GM12892 (cell line): Measurements from ENCODE around the gene TUB.

Experiments used
- DNase-seq: peaks from one replicate; pipeline ENCODE4 v3.0.0; 2011; ENCODE audit not compliant: insufficient read length
- FAIRE-seq: peaks from 2 replicates; lab custom pipeline; 2011; peaks lifted over from hg19 to GRCh38; lab: Jason Lieb, UNC
- POLR2A ChIP-seq: IDR thresholded peaks from 2 replicates; pipeline ENCODE4 v1.6.1; 2011; ENCODE audit warnings: low read depth, low read length, control low read depth
- POLR2AphosphoS5 ChIP-seq: IDR thresholded peaks from 2 replicates; pipeline ENCODE4 v1.6.1; 2011; ENCODE audit warnings: low read depth, low read length, control low read depth
- TAF1 ChIP-seq: IDR thresholded peaks from 2 replicates; pipeline ENCODE4 v1.6.1; 2011; ENCODE audit warnings: low read depth, mild to moderate bottlenecking, control low read depth, low read length, borderline replicate concordance

Gene TUB

DNA sequence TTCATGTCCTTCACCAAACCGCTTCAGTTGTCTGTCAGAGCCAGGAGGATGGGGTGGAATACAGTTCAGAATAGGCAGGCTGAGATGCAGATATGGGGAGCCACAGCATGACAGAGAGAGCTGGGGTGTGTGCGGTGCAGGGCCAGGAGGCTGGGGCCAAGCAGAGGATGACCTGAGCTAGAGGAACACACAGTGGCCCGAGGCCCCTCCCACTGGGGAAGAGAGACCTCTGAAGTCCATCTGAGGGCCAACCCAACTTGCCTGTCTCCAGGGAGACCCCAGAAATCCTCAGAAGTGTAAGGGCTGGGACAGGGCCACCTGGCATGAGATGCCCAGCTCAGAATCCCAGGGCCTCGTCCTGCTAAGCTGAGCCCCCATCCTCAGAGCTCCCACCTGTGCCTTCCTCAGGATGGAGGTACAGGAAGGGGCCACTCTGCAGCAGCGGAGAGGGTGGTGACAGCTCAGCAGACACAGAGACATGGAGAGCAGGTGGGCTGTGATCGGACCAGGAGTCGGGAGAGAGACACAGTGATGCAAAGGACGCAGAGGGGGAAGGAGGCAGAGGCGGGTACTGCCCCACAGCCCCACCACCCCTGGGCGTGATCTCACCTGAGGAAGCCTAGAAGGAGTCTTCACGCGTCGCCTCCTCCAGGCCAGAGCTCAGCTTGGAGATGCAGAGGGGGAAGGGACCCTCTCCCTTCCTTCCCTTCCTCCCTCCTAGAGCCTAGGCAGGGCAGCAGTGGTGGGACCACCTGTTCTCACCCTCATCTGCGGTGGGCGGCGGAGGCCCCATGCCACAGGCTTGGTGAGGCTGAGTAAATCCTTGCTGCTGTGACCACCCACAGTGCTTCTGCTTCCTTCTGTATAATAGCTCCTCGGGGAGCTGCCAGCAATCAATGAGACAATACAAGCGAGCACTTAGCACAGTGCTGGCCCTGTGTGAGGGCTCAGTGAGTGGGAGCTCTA, 9.1 kb upstream of the TUB start:
- DNase-seq (no peak), FAIRE-seq (no peak)
- TF ChIP-seq POLR2A (no peak), TAF1 (no peak), POLR2AphosphoS5 (no peak)

- DNase-seq (no peak), FAIRE-seq (no peak)
- no peak for TF ChIP-seq POLR2A
- no peak for TF ChIP-seq POLR2AphosphoS5
- no peak for TF ChIP-seq TAF1
Observed at GRCh38 chr11:8075119-8075726, 5.8 kb upstream of the TUB start.

GRCh38 chr11:8079111-8079675, 1.8 kb upstream of the TUB start:
- DNase-seq (no peak), FAIRE-seq (no peak)

DNA sequence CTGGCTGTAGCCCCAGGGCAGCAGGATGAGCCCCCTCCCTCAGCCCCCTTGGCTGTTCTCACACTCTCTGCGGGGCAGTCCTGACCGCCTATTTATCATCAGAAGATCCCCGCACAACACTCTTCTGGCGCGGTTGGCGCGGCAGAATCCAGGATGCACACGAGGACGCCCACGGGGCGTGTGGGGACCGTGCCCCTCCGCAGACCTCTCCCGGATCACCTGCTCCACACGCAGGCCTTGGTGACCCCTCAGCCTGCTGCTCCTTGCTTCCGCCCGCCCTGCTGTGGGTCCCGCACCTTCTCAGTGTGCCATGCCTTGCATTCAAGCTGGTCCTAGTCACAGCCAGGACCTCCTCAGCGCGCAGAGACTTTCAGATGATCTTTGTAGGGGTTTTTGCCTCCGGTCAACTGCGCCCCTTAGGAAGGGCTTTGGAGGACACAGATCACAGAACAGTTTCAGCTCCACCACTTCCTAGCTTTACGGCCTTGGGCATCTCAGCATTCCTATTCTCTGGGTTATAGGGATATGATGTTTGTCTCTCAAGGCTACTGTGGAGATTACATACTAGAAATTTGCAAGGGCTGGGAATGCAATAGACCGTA, 841 bp upstream of the TUB start:
- no peak for DNase-seq
- FAIRE-seq = no peak
- no peak for TF ChIP-seq POLR2AphosphoS5
- no peak for TF ChIP-seq TAF1
- TF ChIP-seq POLR2A = no peak

More at GRCh38 chr11:8079111-8079675, 1.8 kb upstream of the TUB start:
- TF ChIP-seq TAF1 (no peak), POLR2AphosphoS5 (no peak), POLR2A (no peak)

GRCh38 chr11:8081591-8082250, 710 bp downstream of the TUB start:
- no peak for TF ChIP-seq POLR2AphosphoS5
- no peak for TF ChIP-seq TAF1
- TF ChIP-seq POLR2A = no peak
- FAIRE-seq = no peak
- DNase-seq = no peak

GRCh38 chr11:8082391-8083087, 1.5 kb downstream of the TUB start:
- FAIRE-seq = no peak
- no peak for TF ChIP-seq TAF1
- no peak for DNase-seq

DNA sequence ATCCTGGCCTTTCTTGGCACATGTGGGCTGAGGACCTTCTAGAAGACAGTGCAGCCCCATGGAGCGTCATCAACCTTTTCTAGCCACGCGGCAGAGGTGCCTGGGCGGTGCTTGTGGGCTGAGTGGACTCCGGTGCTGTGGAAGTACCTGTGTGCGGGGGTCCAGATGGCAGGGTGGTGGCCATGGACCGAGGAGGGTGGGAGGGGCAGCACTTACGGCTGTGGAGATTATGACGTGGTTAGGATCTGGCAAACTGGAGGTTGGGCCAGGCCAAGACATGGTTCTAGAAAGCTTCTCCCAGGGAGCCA, 2.0 kb downstream of the TUB start:
- no peak for FAIRE-seq
- TF ChIP-seq POLR2A (no peak), POLR2AphosphoS5 (no peak), TAF1 (no peak)
- DNase-seq = no peak

GRCh38 chr11:8083871-8084281, 2.9 kb downstream of the TUB start:
- FAIRE-seq (no peak), DNase-seq (no peak)
- TF ChIP-seq POLR2A (no peak), TAF1 (no peak), POLR2AphosphoS5 (no peak)

DNA sequence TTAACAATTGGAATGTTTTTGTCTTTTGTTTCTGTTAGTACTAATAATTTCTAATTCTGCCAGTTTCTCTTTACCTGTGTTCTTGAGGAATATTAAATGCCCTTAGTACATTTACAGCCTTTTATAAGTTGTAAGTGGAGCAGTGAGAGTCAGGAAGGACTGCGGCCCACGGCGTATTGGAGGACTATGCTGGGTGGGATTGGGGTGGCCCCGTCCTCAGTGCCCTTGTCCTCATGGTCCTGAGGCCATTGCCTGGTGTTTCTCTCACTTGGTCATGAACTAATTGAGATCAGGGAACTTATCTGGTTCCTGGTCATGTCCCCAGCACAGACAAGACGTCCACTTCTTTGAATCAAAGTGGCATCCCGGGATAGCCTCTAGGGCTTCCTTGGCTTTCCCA, 3.3 kb downstream of the TUB start:
- no peak for FAIRE-seq
- DNase-seq = no peak
- TF ChIP-seq POLR2A = no peak
- TF ChIP-seq POLR2AphosphoS5 = no peak
- TF ChIP-seq TAF1 = no peak

DNA sequence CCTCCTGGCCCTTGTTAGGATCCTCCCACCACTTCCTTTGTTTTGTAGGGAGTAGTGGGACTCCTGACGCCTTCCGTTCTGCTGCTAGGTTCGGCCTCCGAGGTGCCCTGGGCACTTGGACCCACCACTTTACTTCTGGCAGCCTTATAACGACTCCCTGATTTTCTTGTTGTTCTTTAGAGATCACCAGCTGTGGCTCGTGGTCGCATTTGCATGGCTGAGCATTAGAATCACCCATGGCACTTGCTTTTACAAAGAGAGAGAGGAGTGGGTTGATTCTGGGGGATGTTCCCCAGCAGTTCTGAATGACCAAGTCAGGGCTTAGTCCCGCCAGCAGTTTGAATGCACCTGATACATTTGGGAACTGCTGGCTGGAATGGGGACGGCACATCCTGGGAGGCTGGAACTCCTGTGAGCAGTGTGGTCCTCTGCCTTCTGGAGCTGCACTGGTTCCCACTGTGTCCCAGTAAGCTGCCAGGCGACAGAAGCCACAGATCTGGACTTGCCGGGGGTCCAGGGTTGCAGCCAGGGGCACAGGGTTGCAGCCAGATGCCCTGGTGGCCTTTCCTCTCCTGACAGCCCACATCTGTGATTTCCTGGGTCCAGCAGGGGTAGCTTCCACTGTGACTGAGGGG, 4.1 kb downstream of the TUB start:
- TF ChIP-seq POLR2AphosphoS5 (no peak), TAF1 (no peak), POLR2A (no peak)
- DNase-seq (no peak), FAIRE-seq (no peak)

DNA sequence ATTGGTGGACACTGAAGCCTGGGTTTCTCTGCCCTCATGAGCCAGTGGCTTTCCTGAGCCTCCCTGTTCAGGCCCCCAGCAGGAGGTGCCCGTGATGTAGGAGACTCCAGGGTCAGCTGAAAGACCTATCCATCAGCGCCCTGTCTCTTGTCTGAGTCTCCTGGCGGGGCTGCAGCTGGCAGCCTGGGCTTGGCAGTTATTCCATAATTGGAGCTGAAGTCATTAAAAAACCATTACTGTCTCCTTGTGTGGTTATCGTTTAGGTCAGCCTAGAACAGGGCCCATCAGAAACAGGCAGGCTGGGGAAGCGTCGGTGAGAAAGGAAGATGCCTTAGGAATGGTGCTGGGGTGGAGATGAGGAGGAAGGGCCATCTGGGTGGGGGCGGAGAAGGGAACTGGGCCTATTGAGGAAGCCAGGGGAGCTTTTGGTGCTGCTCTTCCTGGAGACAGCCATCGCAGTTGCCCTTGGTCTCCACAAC, 5.0 kb downstream of the TUB start:
- no peak for FAIRE-seq

More for the DNA sequence above, 5.0 kb downstream of the TUB start:
- TF ChIP-seq TAF1 (no peak), POLR2AphosphoS5 (no peak), POLR2A (no peak)
- no peak for DNase-seq
